ENCODE data around the gene SLC37A4. TPM values are rescaled to one million over a fixed set of nuclear protein-coding genes. Genes with fewer than 3 reads are reported as not detected.

SLC37A4 gene
- total and polyA plus RNA-seq, 2 of the 8 experiments (the other 6 are each of a cell fraction or from before 2014, with no cell fraction given): 35.1 to 91.9 TPM

- TF ChIP-seq KDM1A (IDR thresholded peaks at IDR 0.05; ENCODE audit: borderline replicate concordance, low read length) (no peak), ATF2 (IDR thresholded peaks at IDR 0.05; ENCODE audit: low read length) (no peak), RXRA (IDR thresholded peaks at IDR 0.05; ENCODE audit: insufficient read depth, low read depth, low read length) (no peak), CHD2 (IDR thresholded peaks at IDR 0.05; ENCODE audit: low read length) (no peak), BRCA1 (IDR thresholded peaks at IDR 0.05; ENCODE audit: low read depth, low read length) (no peak)
Observed at GRCh38 chr11:119038884-119039283, 8.2 kb upstream of the SLC37A4 start (continued).
